Activated T-helper 1 cell treated with anti-CD3 and anti-CD28 coated beads, Interleukin-12 subunit alpha, Interleukin-12 subunit beta, Interleukin-2, Interleukin-4 antibody, amounts not matched to agents 30 ng/mL and 10 ng/mL and 1 ng/mL, durations not matched to agents 14 hours and 24 hours and 36 hours (primary cell): ENCODE data around the gene RFPL4A. TPM values are rescaled to one million over a fixed set of nuclear protein-coding genes. Genes with fewer than 3 reads are reported as not detected.
"Not testable (repeated sequence)": the region's sequence is repeated elsewhere in the genome, so short reads cannot be mapped to it uniquely, and the experiment has no call there.

Experiments
- DNase-seq: peaks from one replicate; pipeline ENCODE4 v3.0.0; 2021; ENCODE audit warnings: low spot score
- H3K27ac Mint-ChIP-seq: one replicate; pipeline ENCODE4 v1.8.0; 2021; ENCODE audit warnings: mild to moderate bottlenecking, mixed read lengths
- H3K27me3 Mint-ChIP-seq: one replicate; pipeline ENCODE4 v1.8.0; 2022; ENCODE audit warnings: mild to moderate bottlenecking, moderate library complexity, mixed read lengths; ENCODE audit not compliant: insufficient read depth
- H3K36me3 Mint-ChIP-seq: one replicate; pipeline ENCODE4 v1.8.0; 2021; ENCODE audit warnings: low read depth, mixed read lengths
- H3K4me1 Mint-ChIP-seq: one replicate; pipeline ENCODE4 v1.8.0; 2021; ENCODE audit warnings: low read depth, mixed read lengths
- H3K4me3 Mint-ChIP-seq: one replicate; pipeline ENCODE4 v1.8.0; 2021; ENCODE audit warnings: mild to moderate bottlenecking, moderate library complexity, mixed read lengths
- H3K9me3 Mint-ChIP-seq: one replicate; pipeline ENCODE4 v1.8.0; 2021; ENCODE audit warnings: mixed read lengths
- intact Hi-C: fragments of 100-400 bp; cut with micrococcal nuclease; formaldehyde crosslinking; loops from one replicate; pipeline ENCODE4 v1.15.1; 2024
- total RNA-seq: library from RNA; stranded (reverse); gene quantifications from 2 replicates; pipeline ENCODE4 v1.2.3, GENCODE V29; 2022

The RFPL4A gene
- total RNA-seq, 1 donor from 2014 or later, result not detected

DNA sequence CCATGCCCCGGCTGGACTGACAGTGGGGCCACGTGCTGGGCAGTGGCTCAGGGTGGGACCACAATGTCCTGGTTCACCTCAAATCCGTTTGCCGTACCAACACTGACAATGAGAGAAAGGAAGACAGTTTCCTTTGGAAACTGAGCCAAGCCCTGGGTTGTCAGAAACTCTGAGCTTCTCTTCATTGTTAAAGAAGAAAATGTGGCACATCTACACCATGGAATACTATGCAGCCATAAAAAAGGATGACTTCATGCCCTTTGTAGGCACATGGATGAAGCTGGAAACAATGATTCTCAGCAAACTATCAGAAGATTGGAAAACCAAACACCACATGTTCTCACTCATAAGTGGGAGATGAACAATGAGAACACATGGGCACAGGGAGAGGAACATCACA is 2.1 kb upstream of the RFPL4A start:
- peaks cover 15% of the 10 kb centered on the region for H3K9me3 Mint-ChIP-seq
- DNase-seq, H3K36me3 Mint-ChIP-seq, H3K27ac Mint-ChIP-seq, intact Hi-C loops, H3K27me3 Mint-ChIP-seq, H3K4me1 Mint-ChIP-seq, H3K4me3 Mint-ChIP-seq: not testable (repeated sequence)

DNA sequence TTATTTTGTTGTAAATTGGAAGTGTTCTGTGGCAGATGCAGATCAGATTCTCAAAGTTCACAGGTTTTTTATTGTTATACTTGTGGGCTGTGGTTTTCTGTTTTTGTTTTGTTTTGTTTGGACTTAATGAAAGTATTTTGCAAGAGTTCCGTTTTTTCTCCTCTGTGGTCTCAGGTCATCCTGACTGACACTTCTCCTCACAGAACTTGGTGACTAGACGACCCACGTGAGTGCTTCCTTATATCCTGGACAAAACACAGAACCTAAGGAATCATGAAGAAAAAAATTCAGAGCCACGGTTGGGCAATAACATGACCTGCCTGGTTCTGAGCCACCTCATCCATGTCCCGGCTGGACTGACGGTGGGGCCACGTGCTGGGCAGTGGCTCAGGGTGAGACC is 7.6 kb downstream of the RFPL4A start:
- DNase-seq, result no peak
- Mint-ChIP-seq H3K9me3 (peaks cover 17% of the 10 kb centered on the region), H3K4me1 (no peaks in the 10 kb centered on the region), H3K27me3 (no peaks in the 10 kb centered on the region), H3K36me3 (no peaks in the 10 kb centered on the region), H3K27ac (no peak overlapping the region), H3K4me3 (no peak overlapping the region)
- intact Hi-C loops, result no loop called here

DNA sequence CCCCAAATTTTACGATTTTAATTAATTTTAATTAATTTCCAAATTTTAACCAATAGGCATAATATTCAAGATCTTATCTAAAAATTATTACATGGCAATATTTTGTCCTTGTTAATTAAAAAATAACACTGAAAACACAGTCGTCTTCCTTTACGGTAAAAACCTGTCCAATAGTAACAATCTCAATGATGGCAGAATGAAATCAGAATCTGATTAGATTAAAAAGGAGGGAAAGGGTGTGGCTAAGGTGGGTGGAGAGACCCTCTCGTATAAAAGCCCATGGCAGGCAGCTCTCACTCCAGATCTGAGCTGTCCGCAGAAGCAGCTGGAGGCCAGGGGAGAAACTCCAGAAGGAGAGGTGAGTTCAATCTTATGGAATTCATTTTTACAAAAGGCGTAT is 9.9 kb downstream of the RFPL4A start, which contains the start of gene RFPL4AL1:
Gene RFPL4AL1 (plus strand): TSS at position 301 of the 400 bp plus-strand sequence. CDS start 2,687 bp downstream, outside the sequence.
- H3K27me3 Mint-ChIP-seq, H3K4me3 Mint-ChIP-seq, H3K4me1 Mint-ChIP-seq, H3K36me3 Mint-ChIP-seq, intact Hi-C loops, H3K27ac Mint-ChIP-seq, DNase-seq: not testable (repeated sequence)
- H3K9me3 Mint-ChIP-seq, result peaks cover 17% of the 10 kb centered on the region

DNA sequence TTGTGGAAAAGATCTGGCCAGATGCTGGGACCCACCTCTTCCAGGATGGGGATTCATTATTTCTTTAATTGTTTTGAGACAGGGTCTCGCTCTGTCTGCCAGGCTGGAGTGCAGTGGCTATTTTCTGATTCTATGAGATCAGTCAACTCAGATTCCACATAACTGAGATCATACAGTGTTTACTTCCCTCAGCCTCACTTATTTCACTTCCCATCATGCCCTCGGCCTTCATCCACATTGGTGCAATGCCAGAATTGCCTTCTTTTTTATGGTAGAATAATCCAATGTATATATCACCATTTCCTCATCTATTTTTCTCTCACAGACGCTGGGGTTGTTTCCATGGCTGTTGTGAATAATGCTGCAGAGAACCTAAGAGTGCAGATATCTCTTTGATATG is 10.7 kb downstream of the RFPL4A start:
- intact Hi-C loops, DNase-seq, H3K27ac Mint-ChIP-seq, H3K27me3 Mint-ChIP-seq, H3K36me3 Mint-ChIP-seq, H3K4me3 Mint-ChIP-seq, H3K4me1 Mint-ChIP-seq: not testable (repeated sequence)
- peaks cover 17% of the 10 kb centered on the region for H3K9me3 Mint-ChIP-seq

DNA sequence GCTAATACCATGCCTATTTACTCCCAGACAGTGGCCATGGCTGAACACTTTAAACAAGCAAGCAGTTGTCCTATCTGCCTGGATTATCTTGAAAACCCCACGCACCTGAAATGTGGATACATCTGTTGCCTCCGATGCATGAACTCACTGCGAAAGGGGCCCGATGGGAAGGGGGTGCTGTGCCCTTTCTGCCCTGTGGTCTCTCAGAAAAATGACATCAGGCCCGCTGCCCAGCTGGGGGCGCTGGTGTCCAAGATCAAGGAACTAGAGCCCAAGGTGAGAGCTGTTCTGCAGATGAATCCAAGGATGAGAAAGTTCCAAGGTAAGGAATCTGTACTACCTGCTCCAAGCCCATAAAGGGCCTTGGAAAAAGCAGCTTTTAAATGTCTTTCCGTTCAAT is 18.6 kb downstream of the RFPL4A start:
- intact Hi-C loops, result no loop called here
- Mint-ChIP-seq H3K36me3 (no peaks in the 10 kb centered on the region), H3K27me3 (no peaks in the 10 kb centered on the region), H3K27ac (no peak overlapping the region), H3K9me3 (peaks cover 8% of the 10 kb centered on the region), H3K4me3 (no peak overlapping the region), H3K4me1 (no peaks in the 10 kb centered on the region)
- no peak for DNase-seq

DNA sequence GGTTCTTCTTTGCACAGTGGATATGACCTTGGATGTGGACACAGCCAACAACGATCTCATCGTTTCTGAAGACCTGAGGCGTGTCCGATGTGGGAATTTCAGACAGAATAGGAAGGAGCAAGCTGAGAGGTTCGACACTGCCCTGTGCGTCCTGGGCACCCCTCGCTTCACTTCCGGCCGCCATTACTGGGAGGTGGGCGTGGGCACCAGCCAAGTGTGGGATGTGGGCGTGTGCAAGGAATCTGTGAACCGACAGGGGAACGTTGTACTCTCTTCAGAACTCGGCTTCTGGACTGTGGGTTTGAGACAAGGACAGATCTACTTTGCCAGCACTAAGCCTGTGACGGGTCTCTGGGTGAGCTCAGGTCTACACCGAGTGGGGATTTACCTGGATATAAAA is 19.4 kb downstream of the RFPL4A start:
- Mint-ChIP-seq H3K4me3 (no peak overlapping the region), H3K27me3 (no peaks in the 10 kb centered on the region), H3K9me3 (peaks cover 8% of the 10 kb centered on the region), H3K4me1 (no peaks in the 10 kb centered on the region), H3K27ac (no peak overlapping the region), H3K36me3 (no peaks in the 10 kb centered on the region)
- intact Hi-C loops, result no loop called here
- no peak for DNase-seq

DNA sequence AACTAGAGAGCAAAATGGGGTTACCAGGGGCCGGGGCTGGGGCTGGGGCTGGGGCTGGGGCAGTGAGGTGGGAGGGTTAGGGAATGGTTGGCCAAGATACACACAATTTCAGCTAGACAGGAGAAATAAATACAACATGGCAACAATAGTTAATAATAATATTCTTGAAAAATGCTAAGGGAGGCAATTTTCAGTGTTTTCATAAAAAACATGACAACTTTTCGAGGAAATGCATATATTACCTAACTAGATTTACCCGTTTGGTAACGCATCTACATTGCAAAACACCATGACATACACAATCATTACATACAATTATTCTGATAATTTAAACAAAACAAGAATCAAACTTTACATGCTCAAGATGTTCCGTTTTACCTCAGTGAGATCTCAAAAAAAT is 22.2 kb downstream of the RFPL4A start:
- Mint-ChIP-seq H3K36me3 (no peaks in the 10 kb centered on the region), H3K27ac (no peak overlapping the region), H3K4me3 (no peak overlapping the region), H3K4me1 (no peaks in the 10 kb centered on the region), H3K9me3 (peaks cover 4% of the 10 kb centered on the region), H3K27me3 (no peaks in the 10 kb centered on the region)
- DNase-seq, result no peak
- intact Hi-C loops, result no loop called here

DNA sequence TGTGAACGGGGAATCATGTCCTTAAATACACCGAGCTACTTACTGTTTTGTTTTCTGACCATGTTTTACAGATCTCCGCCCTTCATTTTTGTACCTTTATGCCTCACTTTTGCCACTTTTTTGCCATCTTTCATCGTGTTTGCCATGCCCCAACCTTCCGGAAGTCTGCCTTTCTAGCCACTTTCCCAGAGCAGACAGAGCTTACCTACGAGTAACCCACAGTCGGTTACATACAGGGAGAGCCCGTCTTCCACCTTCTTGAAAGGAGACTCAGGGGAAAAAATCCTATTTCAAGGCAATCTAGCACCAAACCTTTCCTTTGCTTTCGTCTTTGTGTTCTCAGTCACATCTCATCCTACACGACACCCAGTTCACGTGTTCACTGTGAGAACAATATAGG is 36.1 kb downstream of the RFPL4A start:
- intact Hi-C loops, result no loop called here
- no peak for DNase-seq
- no peaks in the 10 kb centered on the region for H3K4me1 Mint-ChIP-seq
- no peaks in the 10 kb centered on the region for H3K36me3 Mint-ChIP-seq
- H3K4me3 Mint-ChIP-seq, result no peak overlapping the region
- no peaks in the 10 kb centered on the region for H3K27me3 Mint-ChIP-seq
- peaks cover 26% of the 10 kb centered on the region for H3K9me3 Mint-ChIP-seq
- H3K27ac Mint-ChIP-seq, result no peak overlapping the region

DNA sequence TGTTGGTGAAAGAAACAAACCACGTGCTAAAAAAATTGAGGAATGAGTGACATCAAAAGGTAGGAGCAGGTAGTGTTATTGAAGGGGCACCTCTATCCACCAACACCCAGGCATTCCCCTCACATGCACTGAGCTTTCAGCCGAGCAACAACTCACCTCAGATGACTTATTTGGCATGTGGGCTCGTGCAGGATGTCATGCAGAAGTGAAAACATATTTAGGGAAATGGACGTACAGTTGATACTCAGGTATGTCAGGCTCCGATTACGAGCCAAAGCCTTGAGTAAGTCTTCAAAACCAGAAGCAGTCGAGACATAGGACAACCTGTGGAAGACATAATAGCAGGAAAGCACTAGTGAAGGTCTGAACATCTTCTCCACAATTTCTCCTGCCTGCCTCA is 42.5 kb downstream of the RFPL4A start:
- DNase-seq, result no peak
- Mint-ChIP-seq H3K4me1 (no peaks in the 10 kb centered on the region), H3K9me3 (peaks cover 58% of the 10 kb centered on the region), H3K27ac (no peak overlapping the region), H3K27me3 (no peaks in the 10 kb centered on the region), H3K36me3 (no peaks in the 10 kb centered on the region), H3K4me3 (no peak overlapping the region)
- intact Hi-C loops, result no loop called here

DNA sequence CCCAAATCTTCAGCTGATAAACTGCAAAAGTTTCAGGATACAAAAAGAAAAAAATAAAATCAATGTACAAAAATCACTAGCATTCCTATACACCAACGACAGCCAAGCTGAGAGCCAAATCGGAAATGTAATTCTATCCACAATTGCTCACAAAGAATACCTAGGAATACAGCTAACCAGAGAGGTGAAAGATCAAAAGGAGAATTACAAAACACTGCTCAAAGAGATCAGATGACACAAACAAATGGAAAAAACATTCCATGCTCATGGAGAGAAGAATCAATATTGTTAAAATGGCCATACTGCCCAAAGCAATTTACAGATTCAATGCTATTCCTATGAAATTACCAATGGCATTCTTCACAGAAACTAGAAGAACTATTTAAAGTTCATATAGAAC is 43.4 kb downstream of the RFPL4A start:
- Mint-ChIP-seq H3K27ac (no peak overlapping the region), H3K27me3 (no peaks in the 10 kb centered on the region), H3K4me3 (no peak overlapping the region), H3K4me1 (no peaks in the 10 kb centered on the region), H3K36me3 (no peaks in the 10 kb centered on the region), H3K9me3 (peaks cover 59% of the 10 kb centered on the region)
- intact Hi-C loops, result no loop called here
- no peak for DNase-seq

DNA sequence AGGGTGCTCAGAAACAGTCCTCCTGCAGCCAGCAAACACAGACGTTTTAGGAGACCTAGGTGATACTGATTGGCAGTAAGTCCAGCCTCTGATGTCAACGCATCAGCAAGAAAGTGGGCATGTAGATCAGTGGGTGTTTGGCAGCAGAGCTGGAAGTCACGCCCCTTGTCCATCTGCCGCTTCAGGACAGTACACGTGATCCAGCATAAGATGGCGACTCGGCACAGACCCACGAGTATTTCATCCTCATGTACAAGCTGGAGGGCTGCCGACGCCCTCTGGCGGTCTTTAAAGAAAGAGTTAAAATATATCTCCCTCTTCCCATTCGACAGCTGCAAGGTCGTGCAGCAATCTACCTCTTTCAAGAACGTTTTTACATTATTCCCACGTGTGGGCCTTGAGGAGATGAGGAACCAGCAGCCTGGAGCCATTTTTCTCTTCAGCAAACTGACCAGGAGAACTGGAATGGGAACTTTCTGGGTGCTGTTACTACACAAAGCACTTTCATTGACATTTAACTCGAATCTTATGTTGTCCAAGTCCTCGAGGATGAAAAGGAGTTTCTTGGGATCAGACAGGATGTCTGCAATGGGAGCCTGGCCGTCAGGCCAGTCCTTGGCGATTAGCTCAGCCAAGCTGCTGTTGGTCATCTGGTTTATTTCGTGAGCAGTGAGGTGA is 50.6 kb downstream of the RFPL4A start:
- Mint-ChIP-seq H3K4me3 (no peak overlapping the region), H3K36me3 (no peaks in the 10 kb centered on the region), H3K4me1 (no peaks in the 10 kb centered on the region), H3K27me3 (no peaks in the 10 kb centered on the region), H3K27ac (no peak overlapping the region), H3K9me3 (peaks cover 52% of the 10 kb centered on the region)
- intact Hi-C loops, result no loop called here
- DNase-seq, result no peak

DNA sequence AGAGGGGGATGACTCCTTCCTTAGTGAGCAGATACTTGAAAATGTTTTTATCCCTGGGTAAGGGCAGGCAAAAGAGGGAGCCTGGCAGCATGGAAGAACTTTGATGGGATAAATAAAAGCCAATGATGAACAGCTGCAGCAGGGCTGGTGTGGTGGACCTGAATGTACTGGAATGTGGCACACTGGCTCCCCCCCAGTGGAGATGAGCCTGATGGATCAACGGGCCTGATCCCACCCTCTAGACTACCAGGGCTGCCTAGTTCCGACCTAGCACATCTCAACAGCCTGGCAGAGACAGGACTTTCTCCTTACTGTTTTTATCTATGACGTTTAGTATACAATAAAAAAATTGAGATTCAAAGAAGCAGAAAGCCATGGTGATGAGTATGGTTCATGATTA is 52.4 kb downstream of the RFPL4A start:
- intact Hi-C loops, result no loop called here
- Mint-ChIP-seq H3K4me1 (no peaks in the 10 kb centered on the region), H3K4me3 (no peak overlapping the region), H3K27me3 (no peaks in the 10 kb centered on the region), H3K27ac (no peak overlapping the region), H3K36me3 (no peaks in the 10 kb centered on the region), H3K9me3 (peaks cover 46% of the 10 kb centered on the region)
- DNase-seq, result no peak

DNA sequence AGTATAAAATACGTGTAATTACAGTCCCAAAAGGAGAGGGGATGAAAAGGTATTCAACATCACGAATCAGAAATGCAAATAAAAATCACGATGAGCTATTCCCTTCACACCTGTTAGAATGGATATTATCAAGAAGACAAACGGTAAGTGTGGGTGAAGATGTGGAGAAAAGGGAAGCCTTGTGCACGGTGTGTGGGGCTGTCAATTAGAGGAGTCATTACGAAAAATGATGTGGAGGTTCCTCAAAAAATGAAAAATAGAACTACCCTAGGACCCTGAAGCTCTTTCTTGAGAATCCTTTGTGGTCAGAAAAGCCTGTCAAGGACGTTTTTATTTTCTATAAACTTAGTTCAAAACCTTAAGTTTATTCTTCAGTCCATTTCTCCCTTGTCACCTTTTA is 53.6 kb downstream of the RFPL4A start:
- no peaks in the 10 kb centered on the region for H3K36me3 Mint-ChIP-seq
- H3K4me1 Mint-ChIP-seq, result no peaks in the 10 kb centered on the region
- peaks cover 47% of the 10 kb centered on the region for H3K9me3 Mint-ChIP-seq
- no peaks in the 10 kb centered on the region for H3K27me3 Mint-ChIP-seq
- intact Hi-C loops, result no loop called here
- no peak overlapping the region for H3K27ac Mint-ChIP-seq
- H3K4me3 Mint-ChIP-seq, result no peak overlapping the region
- no peak for DNase-seq
